ENCODE data around the gene EIF2B5. TPM values are rescaled to one million over a fixed set of nuclear protein-coding genes. Genes with fewer than 3 reads are reported as not detected.

The EIF2B5 gene
- total and polyA plus RNA-seq, 3 donors from 2014 or later, result 36.7 to 48.1 (median 37.2) TPM

- Histone ChIP-seq H3K27me3 (no peaks in the 10 kb centered on the region), H3K4me3 (peak overlapping the region; percentile 95 to 97), H3K36me3 (ENCODE audit: low read depth, missing control alignments) (no peaks in the 10 kb centered on the region), H3K9me3 (no peaks in the 10 kb centered on the region), H3K27ac (no peak overlapping the region), H3K4me1 (peaks cover 21% of the 10 kb centered on the region)
- no peak for DNase-seq
- WGBS, 2 donors, result 3 to 8% methylated on average over 3 of the region's 3 CpGs
- TF ChIP-seq POLR2A (IDR thresholded peaks at IDR 0.05) (no peak), CTCF (IDR thresholded peaks at IDR 0.05) (no peak)
- intact Hi-C loops (cut with DNase I; ENCODE audit: low total_unique reads), result no loop called here
Measured at GRCh38 chr3:184186902-184187207, 51.7 kb downstream of the EIF2B5 start.

GRCh38 chr3:184188080-184188479, 52.9 kb downstream of the EIF2B5 start:
- Histone ChIP-seq H3K27ac (no peak overlapping the region), H3K9me3 (no peaks in the 10 kb centered on the region), H3K27me3 (no peaks in the 10 kb centered on the region), H3K36me3 (ENCODE audit: low read depth, missing control alignments) (no peaks in the 10 kb centered on the region), H3K4me3 (no peak overlapping the region), H3K4me1 (peaks cover 21% of the 10 kb centered on the region)
- TF ChIP-seq CTCF (IDR thresholded peaks at IDR 0.05) (no peak), POLR2A (IDR thresholded peaks at IDR 0.05) (no peak)
- intact Hi-C loops (cut with DNase I; ENCODE audit: low total_unique reads), result no loop called here
- no peak for DNase-seq
- WGBS, 2 donors, result 78 to 88% methylated on average over 11 to 17 of the region's 17 CpGs

DNA sequence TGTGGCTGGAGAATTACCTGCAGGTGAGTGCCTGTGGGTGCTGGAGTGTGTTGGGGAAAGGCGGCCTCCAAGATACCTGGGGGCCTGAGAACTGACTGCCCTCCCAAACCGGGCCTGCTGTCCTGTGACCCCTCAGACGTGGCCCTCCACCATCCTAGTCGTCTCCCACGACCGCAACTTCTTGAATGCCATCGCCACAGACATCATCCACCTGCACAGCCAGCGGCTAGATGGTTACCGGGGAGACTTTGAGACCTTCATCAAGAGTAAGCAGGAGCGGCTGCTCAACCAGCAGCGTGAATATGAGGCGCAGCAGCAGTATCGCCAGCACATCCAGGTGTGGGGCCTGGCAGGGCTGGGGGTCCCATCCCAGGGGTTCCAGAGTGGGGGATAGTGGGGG, 54.3 kb downstream of the EIF2B5 start:
- Histone ChIP-seq H3K9me3 (no peaks in the 10 kb centered on the region), H3K4me3 (no peak overlapping the region), H3K4me1 (peaks cover 21% of the 10 kb centered on the region), H3K36me3 (ENCODE audit: low read depth, missing control alignments) (no peaks in the 10 kb centered on the region), H3K27ac (no peak overlapping the region), H3K27me3 (no peaks in the 10 kb centered on the region)
- TF ChIP-seq CTCF (IDR thresholded peaks at IDR 0.05), result no peak
- no peak for TF ChIP-seq POLR2A (IDR thresholded peaks at IDR 0.05)
- no peak for DNase-seq
- WGBS, 2 donors, result 89 to 90% methylated on average over 9 to 13 of the region's 13 CpGs
- intact Hi-C loops (cut with DNase I; ENCODE audit: low total_unique reads), result no loop called here

DNA sequence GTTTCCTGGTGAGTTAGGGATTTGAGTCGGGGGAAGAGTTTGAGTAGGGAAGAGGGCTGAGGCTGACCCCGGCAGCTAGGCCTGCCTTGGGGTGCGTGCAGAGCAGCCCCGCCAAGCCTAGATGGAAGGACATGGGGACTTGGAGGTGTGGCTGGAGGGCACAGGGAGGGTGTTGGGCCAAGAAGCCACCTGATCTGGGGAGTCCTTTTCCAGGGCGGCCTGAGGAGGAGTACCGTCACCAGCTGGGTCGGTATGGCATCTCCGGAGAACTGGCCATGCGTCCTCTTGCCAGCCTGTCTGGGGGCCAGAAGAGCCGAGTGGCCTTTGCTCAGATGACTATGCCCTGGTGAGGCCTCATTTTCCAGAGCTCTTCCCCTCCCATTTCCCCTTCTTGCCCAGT, 57.7 kb downstream of the EIF2B5 start:
- H3K9me3 ChIP-seq, result no peaks in the 10 kb centered on the region
- 94 to 97% methylated on average over 6 to 10 of the region's 10 CpGs for WGBS, 2 donors
- DNase-seq, result no peak
- H3K4me1 ChIP-seq, result peaks cover 9% of the 10 kb centered on the region
- no peaks in the 10 kb centered on the region for H3K27me3 ChIP-seq
- no peak overlapping the region for H3K4me3 ChIP-seq
- H3K27ac ChIP-seq, result no peak overlapping the region
- H3K36me3 ChIP-seq (ENCODE audit: low read depth, missing control alignments), result no peaks in the 10 kb centered on the region
- intact Hi-C loops (cut with DNase I; ENCODE audit: low total_unique reads), result no loop called here
- TF ChIP-seq CTCF (IDR thresholded peaks at IDR 0.05) (no peak), POLR2A (IDR thresholded peaks at IDR 0.05) (no peak)

- H3K4me3 ChIP-seq, result no peak overlapping the region
- no peaks in the 10 kb centered on the region for H3K9me3 ChIP-seq
- H3K4me1 ChIP-seq, result peaks cover 9% of the 10 kb centered on the region
- intact Hi-C loops (cut with DNase I; ENCODE audit: low total_unique reads), result no loop called here
- H3K36me3 ChIP-seq (ENCODE audit: low read depth, missing control alignments), result no peaks in the 10 kb centered on the region
- 84 to 87% methylated on average over 7 to 9 of the region's 9 CpGs for WGBS, 2 donors
- no peak for DNase-seq
- H3K27me3 ChIP-seq, result no peaks in the 10 kb centered on the region
- H3K27ac ChIP-seq, result no peak overlapping the region
- no peak for TF ChIP-seq POLR2A (IDR thresholded peaks at IDR 0.05)
- TF ChIP-seq CTCF (IDR thresholded peaks at IDR 0.05), result no peak
Measured at GRCh38 chr3:184193991-184194539, 58.9 kb downstream of the EIF2B5 start.

Measured in testis (tissue), 3 donors.